GM20000 (cell line): Measurements from ENCODE around the gene NCKAP5.

Experiments used
- DNase-seq: peaks from one replicate; pipeline ENCODE4 v3.0.0; 2012; ENCODE audit warnings: low spot score
- TF ChIP-seq, protein P1 (sequence below): IDR thresholded peaks from 2 replicates; pipeline ENCODE4 v1.5.1; 2012; ENCODE audit warnings: mild to moderate bottlenecking, control low read depth; ENCODE audit errors: extremely low read depth, missing control alignments

Gene NCKAP5

GRCh38 chr2:132740081-132740720, 828.1 kb downstream of the NCKAP5 start:
- TF ChIP-seq, protein P1, sequence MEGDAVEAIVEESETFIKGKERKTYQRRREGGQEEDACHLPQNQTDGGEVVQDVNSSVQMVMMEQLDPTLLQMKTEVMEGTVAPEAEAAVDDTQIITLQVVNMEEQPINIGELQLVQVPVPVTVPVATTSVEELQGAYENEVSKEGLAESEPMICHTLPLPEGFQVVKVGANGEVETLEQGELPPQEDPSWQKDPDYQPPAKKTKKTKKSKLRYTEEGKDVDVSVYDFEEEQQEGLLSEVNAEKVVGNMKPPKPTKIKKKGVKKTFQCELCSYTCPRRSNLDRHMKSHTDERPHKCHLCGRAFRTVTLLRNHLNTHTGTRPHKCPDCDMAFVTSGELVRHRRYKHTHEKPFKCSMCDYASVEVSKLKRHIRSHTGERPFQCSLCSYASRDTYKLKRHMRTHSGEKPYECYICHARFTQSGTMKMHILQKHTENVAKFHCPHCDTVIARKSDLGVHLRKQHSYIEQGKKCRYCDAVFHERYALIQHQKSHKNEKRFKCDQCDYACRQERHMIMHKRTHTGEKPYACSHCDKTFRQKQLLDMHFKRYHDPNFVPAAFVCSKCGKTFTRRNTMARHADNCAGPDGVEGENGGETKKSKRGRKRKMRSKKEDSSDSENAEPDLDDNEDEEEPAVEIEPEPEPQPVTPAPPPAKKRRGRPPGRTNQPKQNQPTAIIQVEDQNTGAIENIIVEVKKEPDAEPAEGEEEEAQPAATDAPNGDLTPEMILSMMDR, result no peak
- DNase-seq, result no peak

- DNase-seq, result no peak
- TF ChIP-seq, protein P1, result no peak
Observed at GRCh38 chr2:132738223-132738622, 830.0 kb downstream of the NCKAP5 start.

DNA sequence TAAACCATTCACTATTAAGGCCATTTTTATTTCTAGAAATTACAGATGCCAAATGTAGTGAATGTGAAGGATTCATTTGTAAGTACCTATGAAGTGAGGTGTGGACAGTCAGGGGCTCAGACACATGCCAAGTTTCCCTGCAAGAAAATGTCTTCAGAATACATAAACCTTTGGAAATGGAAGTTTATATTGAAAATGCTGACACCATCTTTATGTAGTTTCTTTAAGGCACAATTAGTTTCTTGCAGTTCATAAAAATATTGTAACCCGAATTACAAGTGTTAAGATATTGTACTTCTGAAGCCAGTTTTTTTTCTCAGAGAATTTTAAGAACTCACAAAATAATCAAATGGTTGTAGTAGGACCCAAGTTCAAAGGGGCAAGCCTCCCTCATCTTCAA, 832.2 kb downstream of the NCKAP5 start:
- TF ChIP-seq, protein P1, result no peak

GRCh38 chr2:132734961-132735360, 833.3 kb downstream of the NCKAP5 start:
- DNase-seq, result no peak
- TF ChIP-seq, protein P1, result no peak

More for the DNA sequence above, 832.2 kb downstream of the NCKAP5 start:
- DNase-seq, result no peak

DNA sequence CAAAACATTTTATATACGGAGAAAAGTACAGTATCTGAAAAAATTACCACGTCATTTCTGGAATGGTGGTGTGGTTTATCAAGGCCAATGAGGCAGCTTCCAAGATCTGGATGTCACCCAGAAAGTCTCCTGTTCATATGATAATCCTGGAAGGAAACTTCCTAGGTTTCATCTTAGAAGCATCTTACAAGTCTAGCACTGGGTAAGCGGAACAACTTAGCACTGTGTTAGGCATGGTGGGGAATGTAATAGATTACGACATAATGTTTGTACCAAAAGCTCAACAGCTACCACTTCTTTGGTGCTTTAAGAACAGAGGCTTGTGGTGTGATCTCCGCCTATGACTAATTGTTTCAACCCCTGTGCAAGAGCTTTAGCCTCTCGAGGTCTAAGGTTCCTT, 835.2 kb downstream of the NCKAP5 start:
- no peak for DNase-seq
- TF ChIP-seq, protein P1, result no peak

- no peak for DNase-seq
- TF ChIP-seq, protein P1, result no peak
Observed at GRCh38 chr2:132732694-132733093, 835.6 kb downstream of the NCKAP5 start.

GRCh38 chr2:132731441-132731840, 836.8 kb downstream of the NCKAP5 start:
- TF ChIP-seq, protein P1, result no peak
- no peak for DNase-seq
